Neural cell (in vitro differentiated cells): Measurements from ENCODE around the gene PGK1. TPM values are rescaled to one million over a fixed set of nuclear protein-coding genes. Genes with fewer than 3 reads are reported as not detected.

Experiments used
- H2AFZ ChIP-seq: fragments of 200-600, 300-800 bp; sonication (generic), shearing (Covaris generic); 2 replicates; pipeline ENCODE4 v1.6.0; 2014; ENCODE audit warnings: low read depth, mild to moderate bottlenecking, antibody characterized with exemption, low read length, moderate library complexity
- H3F3A ChIP-seq: fragments of 200-600 bp; shearing (Covaris generic); 2 replicates; pipeline ENCODE4 v1.6.1; 2016; ENCODE audit warnings: mild to moderate bottlenecking, moderate library complexity, mixed read lengths, antibody characterized with exemption, low read length; ENCODE audit not compliant: insufficient read depth, poor library complexity, severe bottlenecking
- H3K27ac ChIP-seq: fragments of 200-600, 300-800 bp; sonication (generic), shearing (Covaris generic); 2 replicates; pipeline ENCODE4 v1.5.1; 2014; ENCODE audit warnings: mild to moderate bottlenecking, low read length, moderate library complexity
- H3K27me3 ChIP-seq: fragments of 300-800, 200-600 bp; sonication (generic), shearing (Covaris generic); 2 replicates; pipeline ENCODE4 v1.6.0; 2014; ENCODE audit warnings: mild to moderate bottlenecking, low read depth, low read length, moderate library complexity; ENCODE audit not compliant: insufficient read depth
- H3K36me3 ChIP-seq: fragments of 300-800, 200-600 bp; sonication (generic), shearing (Covaris generic); 2 replicates; pipeline ENCODE4 v1.5.1; 2014; ENCODE audit warnings: mild to moderate bottlenecking, antibody characterized with exemption, low read length, moderate library complexity; ENCODE audit not compliant: insufficient read depth
- H3K4me2 ChIP-seq: fragments of 300-800, 200-600 bp; sonication (generic), shearing (Covaris generic); 2 replicates; pipeline ENCODE4 v1.6.0; 2014; ENCODE audit warnings: mild to moderate bottlenecking, low read length
- H3K4me3 ChIP-seq: fragments of 300-800, 200-600 bp; sonication (generic), shearing (Covaris generic); 2 replicates; pipeline ENCODE4 v1.5.1; 2014; ENCODE audit warnings: mild to moderate bottlenecking, low read length, moderate library complexity
- H3K79me2 ChIP-seq: fragments of 200-600 bp; shearing (Covaris generic); replicated peaks from 2 replicates; pipeline ENCODE4 v1.6.0; 2014; ENCODE audit warnings: mild to moderate bottlenecking, low read length, moderate library complexity; ENCODE audit not compliant: insufficient read depth
- H3K9ac ChIP-seq: fragments of 300-800, 200-600 bp; sonication (generic), shearing (Covaris generic); 2 replicates; pipeline ENCODE4 v1.6.1; 2016; ENCODE audit warnings: mild to moderate bottlenecking, low read length, mixed read lengths
- H3K9me2 ChIP-seq: fragments of 200-600 bp; shearing (Covaris generic); 2 replicates; pipeline ENCODE4 v1.6.1; 2016; ENCODE audit warnings: mild to moderate bottlenecking, low read length, mixed read lengths; ENCODE audit not compliant: insufficient read depth
- H3K9me3 ChIP-seq: fragments of 200-600, 300-800 bp; sonication (generic), shearing (Covaris generic); 2 replicates; pipeline ENCODE4 v1.6.1; 2016; ENCODE audit warnings: mild to moderate bottlenecking, mixed run types, low read length, moderate library complexity, mixed read lengths
- H4K20me1 ChIP-seq: fragments of 200-600 bp; shearing (Covaris generic); 2 replicates; pipeline ENCODE4 v1.6.1; 2016; ENCODE audit warnings: mild to moderate bottlenecking, mixed run types; ENCODE audit not compliant: insufficient read depth
- EP300 ChIP-seq: fragments of 450-650 bp; conservative IDR thresholded peaks from 2 replicates; pipeline ENCODE4 v1.6.1; 2014; ENCODE audit warnings: antibody characterized with exemption, mild to moderate bottlenecking, moderate library complexity; ENCODE audit not compliant: poor library complexity, severe bottlenecking
- EZH2 ChIP-seq: fragments of 200-600, 300-800 bp; shearing (Covaris generic), sonication (generic); IDR thresholded peaks from 2 replicates; pipeline ENCODE4 v1.6.1; 2014; ENCODE audit warnings: antibody characterized with exemption, low read length, borderline replicate concordance, mild to moderate bottlenecking; ENCODE audit not compliant: insufficient read depth, poor library complexity, severe bottlenecking
- MXI1 ChIP-seq: fragments of 450-650 bp; conservative IDR thresholded peaks from 2 replicates; pipeline ENCODE4 v1.6.1; 2014; ENCODE audit warnings: antibody characterized with exemption, mild to moderate bottlenecking; ENCODE audit not compliant: poor library complexity, severe bottlenecking
- POLR2AphosphoS5 ChIP-seq: IDR thresholded peaks from 2 replicates; pipeline ENCODE4 v1.6.1; 2012
- RAD21 ChIP-seq: fragments of 450-650 bp; conservative IDR thresholded peaks from 2 replicates; pipeline ENCODE4 v1.6.1; 2014; ENCODE audit warnings: antibody characterized with exemption, mild to moderate bottlenecking, moderate library complexity
- SMC3 ChIP-seq: fragments of 450-650 bp; conservative IDR thresholded peaks from 2 replicates; pipeline ENCODE4 v1.6.1; 2014; ENCODE audit warnings: antibody characterized with exemption, mild to moderate bottlenecking, moderate library complexity; ENCODE audit not compliant: poor library complexity
- TAF1 ChIP-seq: IDR thresholded peaks from 2 replicates; pipeline ENCODE4 v1.6.1; 2012; ENCODE audit warnings: low read depth
- polyA plus RNA-seq: library from polyadenylated mRNA; depleted of rRNA; stranded (reverse); fragments of >200 nt; gene quantifications from 2 replicates; pipeline ENCODE4 v1.2.3, GENCODE V29; 2014
- TF ChIP-seq, protein P1 (sequence below): IDR thresholded peaks from 2 replicates; pipeline ENCODE4 v1.6.1; 2012; ENCODE audit warnings: borderline replicate concordance
- TF ChIP-seq, protein P2 (sequence below): fragments of 450-650 bp; IDR thresholded peaks from 2 replicates; pipeline ENCODE4 v1.5.1; 2014; ENCODE audit warnings: antibody characterized with exemption, mild to moderate bottlenecking, moderate library complexity; ENCODE audit not compliant: poor library complexity, severe bottlenecking

Gene PGK1
- polyA plus RNA-seq, 1 donor from 2014 or later, result 425 TPM

DNA sequence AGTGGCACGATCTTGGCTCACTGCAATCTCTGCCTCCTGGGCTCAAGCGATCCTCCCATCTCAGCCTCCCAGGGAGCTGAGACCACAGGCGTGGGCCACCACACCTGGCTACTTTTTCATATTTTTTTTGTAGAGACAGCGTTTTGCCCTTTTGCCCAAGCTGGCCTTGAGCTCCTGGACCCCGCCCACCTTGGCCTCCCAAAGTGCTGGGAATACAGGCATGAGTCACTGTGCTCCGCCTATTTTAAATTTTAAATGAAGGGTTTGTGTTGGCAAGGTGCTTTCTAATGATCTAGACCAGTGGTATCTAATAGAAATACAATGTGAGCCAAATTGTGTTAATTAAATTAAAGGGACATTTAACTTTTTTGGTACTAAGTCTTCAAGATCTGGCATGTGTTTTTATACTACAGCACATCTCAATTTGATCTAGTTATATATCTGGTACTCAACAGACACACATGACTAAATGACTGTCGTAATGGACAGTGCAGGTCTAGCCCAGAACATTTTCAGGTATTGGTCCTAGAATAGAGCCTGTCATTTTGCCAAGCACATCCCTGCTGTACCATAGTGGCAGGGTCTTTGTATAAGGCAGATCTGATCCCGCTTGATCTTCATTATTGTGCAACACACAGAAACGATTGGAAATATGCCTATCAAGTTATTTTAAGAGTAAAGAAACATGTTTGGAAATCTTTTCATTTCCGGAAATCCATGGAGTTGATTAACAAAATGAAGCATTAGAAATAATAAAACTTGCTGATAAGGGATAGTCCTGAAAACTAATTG is 7.3 kb downstream of the PGK1 start (continued):
- TF ChIP-seq, protein P1, sequence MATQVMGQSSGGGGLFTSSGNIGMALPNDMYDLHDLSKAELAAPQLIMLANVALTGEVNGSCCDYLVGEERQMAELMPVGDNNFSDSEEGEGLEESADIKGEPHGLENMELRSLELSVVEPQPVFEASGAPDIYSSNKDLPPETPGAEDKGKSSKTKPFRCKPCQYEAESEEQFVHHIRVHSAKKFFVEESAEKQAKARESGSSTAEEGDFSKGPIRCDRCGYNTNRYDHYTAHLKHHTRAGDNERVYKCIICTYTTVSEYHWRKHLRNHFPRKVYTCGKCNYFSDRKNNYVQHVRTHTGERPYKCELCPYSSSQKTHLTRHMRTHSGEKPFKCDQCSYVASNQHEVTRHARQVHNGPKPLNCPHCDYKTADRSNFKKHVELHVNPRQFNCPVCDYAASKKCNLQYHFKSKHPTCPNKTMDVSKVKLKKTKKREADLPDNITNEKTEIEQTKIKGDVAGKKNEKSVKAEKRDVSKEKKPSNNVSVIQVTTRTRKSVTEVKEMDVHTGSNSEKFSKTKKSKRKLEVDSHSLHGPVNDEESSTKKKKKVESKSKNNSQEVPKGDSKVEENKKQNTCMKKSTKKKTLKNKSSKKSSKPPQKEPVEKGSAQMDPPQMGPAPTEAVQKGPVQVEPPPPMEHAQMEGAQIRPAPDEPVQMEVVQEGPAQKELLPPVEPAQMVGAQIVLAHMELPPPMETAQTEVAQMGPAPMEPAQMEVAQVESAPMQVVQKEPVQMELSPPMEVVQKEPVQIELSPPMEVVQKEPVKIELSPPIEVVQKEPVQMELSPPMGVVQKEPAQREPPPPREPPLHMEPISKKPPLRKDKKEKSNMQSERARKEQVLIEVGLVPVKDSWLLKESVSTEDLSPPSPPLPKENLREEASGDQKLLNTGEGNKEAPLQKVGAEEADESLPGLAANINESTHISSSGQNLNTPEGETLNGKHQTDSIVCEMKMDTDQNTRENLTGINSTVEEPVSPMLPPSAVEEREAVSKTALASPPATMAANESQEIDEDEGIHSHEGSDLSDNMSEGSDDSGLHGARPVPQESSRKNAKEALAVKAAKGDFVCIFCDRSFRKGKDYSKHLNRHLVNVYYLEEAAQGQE, result no peak
- no peak for TF ChIP-seq EZH2
- TF ChIP-seq POLR2AphosphoS5, result no peak

DNA sequence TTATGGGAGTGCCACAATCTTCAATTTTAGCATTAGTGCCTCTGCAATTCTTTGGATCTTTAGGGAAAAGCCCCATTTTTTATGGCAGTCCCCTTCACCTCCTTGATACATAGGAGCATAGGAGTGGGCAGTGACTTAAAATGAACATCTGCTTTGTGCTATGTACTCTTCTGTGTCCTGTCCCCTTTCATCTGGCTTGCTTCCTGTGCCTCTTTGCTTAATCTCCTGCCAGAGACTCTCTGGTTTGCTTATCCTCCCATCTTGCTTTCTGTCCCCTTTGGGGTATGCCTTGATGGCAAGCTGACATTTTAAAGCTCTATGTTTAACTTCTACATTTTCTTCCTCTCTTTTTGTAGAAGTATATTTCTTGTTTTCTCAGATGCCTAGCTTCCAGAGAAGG is 12.3 kb downstream of the PGK1 start:
- Histone ChIP-seq H3K4me3 (no peak overlapping the region), H3K79me2 (no peaks in the 10 kb centered on the region), H4K20me1 (no peaks in the 10 kb centered on the region), H3F3A (no peaks in the 10 kb centered on the region), H3K27ac (no peak overlapping the region), H3K27me3 (no peaks in the 10 kb centered on the region), H3K9me2 (no peaks in the 10 kb centered on the region), H3K36me3 (no peaks in the 10 kb centered on the region), H2AFZ (no peak overlapping the region), H3K4me2 (no peak overlapping the region), H3K9me3 (no peaks in the 10 kb centered on the region), H3K9ac (no peak overlapping the region)
- TF ChIP-seq EZH2, result no peak
- no peak for TF ChIP-seq TAF1
- no peak for TF ChIP-seq POLR2AphosphoS5
- TF ChIP-seq MXI1, result no peak
- no peak for TF ChIP-seq RAD21
- TF ChIP-seq, protein P2, sequence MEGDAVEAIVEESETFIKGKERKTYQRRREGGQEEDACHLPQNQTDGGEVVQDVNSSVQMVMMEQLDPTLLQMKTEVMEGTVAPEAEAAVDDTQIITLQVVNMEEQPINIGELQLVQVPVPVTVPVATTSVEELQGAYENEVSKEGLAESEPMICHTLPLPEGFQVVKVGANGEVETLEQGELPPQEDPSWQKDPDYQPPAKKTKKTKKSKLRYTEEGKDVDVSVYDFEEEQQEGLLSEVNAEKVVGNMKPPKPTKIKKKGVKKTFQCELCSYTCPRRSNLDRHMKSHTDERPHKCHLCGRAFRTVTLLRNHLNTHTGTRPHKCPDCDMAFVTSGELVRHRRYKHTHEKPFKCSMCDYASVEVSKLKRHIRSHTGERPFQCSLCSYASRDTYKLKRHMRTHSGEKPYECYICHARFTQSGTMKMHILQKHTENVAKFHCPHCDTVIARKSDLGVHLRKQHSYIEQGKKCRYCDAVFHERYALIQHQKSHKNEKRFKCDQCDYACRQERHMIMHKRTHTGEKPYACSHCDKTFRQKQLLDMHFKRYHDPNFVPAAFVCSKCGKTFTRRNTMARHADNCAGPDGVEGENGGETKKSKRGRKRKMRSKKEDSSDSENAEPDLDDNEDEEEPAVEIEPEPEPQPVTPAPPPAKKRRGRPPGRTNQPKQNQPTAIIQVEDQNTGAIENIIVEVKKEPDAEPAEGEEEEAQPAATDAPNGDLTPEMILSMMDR, result no peak
- no peak for TF ChIP-seq SMC3
- no peak for TF ChIP-seq EP300

DNA sequence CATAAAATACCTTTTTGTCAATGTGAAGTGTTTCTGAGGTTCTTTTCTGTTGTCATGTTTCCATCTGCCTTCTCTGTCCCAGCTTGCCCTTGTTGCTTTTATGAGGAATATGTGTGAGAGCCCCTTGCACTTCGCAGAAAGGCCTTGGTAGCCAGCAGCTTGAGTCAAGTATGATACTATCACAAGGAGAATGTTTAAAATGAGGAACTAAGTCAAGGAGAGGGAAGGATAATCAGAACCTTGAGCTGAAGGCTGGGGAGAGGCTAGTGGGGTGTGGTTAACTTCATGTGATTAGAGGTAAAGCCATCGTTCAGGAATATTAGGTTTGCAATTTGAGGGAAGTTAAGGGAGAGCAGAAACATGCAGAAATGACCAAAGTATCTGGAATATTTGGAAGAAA is 12.7 kb downstream of the PGK1 start:
- TF ChIP-seq MXI1 (no peak), EZH2 (no peak), SMC3 (no peak), EP300 (no peak), RAD21 (no peak)
- TF ChIP-seq, protein P1, result no peak
- no peaks in the 10 kb centered on the region for H3K36me3 ChIP-seq
- H4K20me1 ChIP-seq, result no peaks in the 10 kb centered on the region
- H3K9ac ChIP-seq, result no peak overlapping the region
- H3F3A ChIP-seq, result no peaks in the 10 kb centered on the region
- no peaks in the 10 kb centered on the region for H3K27me3 ChIP-seq
- no peak overlapping the region for H3K4me3 ChIP-seq
- H2AFZ ChIP-seq, result no peak overlapping the region
- H3K9me3 ChIP-seq, result no peaks in the 10 kb centered on the region
- H3K9me2 ChIP-seq, result no peaks in the 10 kb centered on the region
- no peak overlapping the region for H3K27ac ChIP-seq
- H3K4me2 ChIP-seq, result no peak overlapping the region
- H3K79me2 ChIP-seq, result no peaks in the 10 kb centered on the region
